GM21515 (cell line): ENCODE results near the gene ZNF580.
A peak's percentile ranks its signal among the peaks of the same experiment; 100 is the strongest.

Source experiments
- ATAC-seq: cut with Tn5 transposase; IDR thresholded peaks from one replicate; pipeline ENCODE4 v1.9.1; 2021; ENCODE audit not compliant: unreplicated experiment

Gene ZNF580

GRCh38 chr19:55605637-55606470 is 34.9 kb upstream of the ZNF580 start, which contains the start of gene ZNF865:
Gene ZNF865 (plus strand): TSS chr19:55605647. CDS start chr19:55613619, 7,972 bp downstream.
- ATAC-seq, result peak; percentile 33

GRCh38 chr19:55606471-55606787 is 34.4 kb upstream of the ZNF580 start:
- no peak for ATAC-seq

- no peak for ATAC-seq
Observed at GRCh38 chr19:55606817-55607216, 34.0 kb upstream of the ZNF580 start.

- ATAC-seq, result no peak
Observed at GRCh38 chr19:55609326-55609725, 31.5 kb upstream of the ZNF580 start.

GRCh38 chr19:55611300-55611982 is 29.4 kb upstream of the ZNF580 start:
- ATAC-seq, result no peak

- no peak for ATAC-seq
Observed at GRCh38 chr19:55611983-55612645, 28.7 kb upstream of the ZNF580 start.

- ATAC-seq, result no peak
Observed at GRCh38 chr19:55613396-55613795, 27.4 kb upstream of the ZNF580 start.

- no peak for ATAC-seq
Observed at GRCh38 chr19:55613930-55614710, 26.7 kb upstream of the ZNF580 start.

- ATAC-seq, result no peak
Observed at GRCh38 chr19:55614711-55615542, 25.9 kb upstream of the ZNF580 start.

- ATAC-seq, result no peak
Observed at GRCh38 chr19:55615543-55616394, 25.0 kb upstream of the ZNF580 start.

- no peak for ATAC-seq
Observed at GRCh38 chr19:55616395-55616875, 24.4 kb upstream of the ZNF580 start.

- no peak for ATAC-seq
Observed at GRCh38 chr19:55617426-55617825, 23.4 kb upstream of the ZNF580 start.

GRCh38 chr19:55618426-55618825 is 22.4 kb upstream of the ZNF580 start:
- no peak for ATAC-seq

- ATAC-seq, result no peak
Observed at GRCh38 chr19:55619286-55619685, 21.5 kb upstream of the ZNF580 start.

GRCh38 chr19:55620410-55621204 is 20.2 kb upstream of the ZNF580 start:
- ATAC-seq, result no peak

GRCh38 chr19:55621205-55621672 is 19.6 kb upstream of the ZNF580 start:
- no peak for ATAC-seq

GRCh38 chr19:55621673-55622231 is 19.1 kb upstream of the ZNF580 start:
- ATAC-seq, result no peak
